NCI-H1417 treated with DMSO at 0.1 percent for 48 hours (cell line): ENCODE results near the gene PARVA.

Experiments used
- DNase-seq: peaks from one replicate; lab custom pipeline; 2025; lab: John Stamatoyannopoulos, UW

PARVA gene

GRCh38 chr11:12556788-12557384, 179.5 kb downstream of the PARVA start:
- no peak for DNase-seq

- DNase-seq, result no peak
Observed at GRCh38 chr11:12559011-12559410, 181.6 kb downstream of the PARVA start.

- no peak for DNase-seq
Observed at GRCh38 chr11:12560362-12560761, 183.0 kb downstream of the PARVA start.

GRCh38 chr11:12560861-12561260, 183.5 kb downstream of the PARVA start:
- no peak for DNase-seq

GRCh38 chr11:12564012-12564411, 186.6 kb downstream of the PARVA start:
- DNase-seq, result no peak

GRCh38 chr11:12565406-12565805, 188.0 kb downstream of the PARVA start:
- no peak for DNase-seq

GRCh38 chr11:12567746-12568460, 190.5 kb downstream of the PARVA start:
- no peak for DNase-seq

GRCh38 chr11:12569499-12570425, 192.4 kb downstream of the PARVA start:
- no peak for DNase-seq

GRCh38 chr11:12573707-12574485, 196.5 kb downstream of the PARVA start:
- DNase-seq, result no peak

- DNase-seq, result no peak
Observed at GRCh38 chr11:12577725-12578644, 200.6 kb downstream of the PARVA start.

- DNase-seq, result no peak
Observed at GRCh38 chr11:12581416-12581815, 204.0 kb downstream of the PARVA start.

- no peak for DNase-seq
Observed at GRCh38 chr11:12581923-12582322, 204.6 kb downstream of the PARVA start.
